Activated naive CD4-positive, alpha-beta T cell treated with anti-CD3 and anti-CD28 coated beads, Interleukin-2, amount 50 U/mL, for 72 hours (primary cell): ENCODE data around the gene ATAD3B. TPM values are rescaled to one million over a fixed set of nuclear protein-coding genes. Genes with fewer than 3 reads are reported as not detected.

Experiments
- ATAC-seq, 2 donors: fragments of 150-1000 bp; cut with Tn5 transposase; 2 replicates each; pipeline ENCODE4 v1.10.0; 2021; ENCODE audit warnings: mild to moderate bottlenecking in 2 of 2, moderate library complexity in 2 of 2
- DNase-seq, 2 donors: peaks; one replicate each; pipeline ENCODE4 v3.0.0; 2021 to 2022; ENCODE audit warnings: low spot score in 2 of 2
- H3K27ac Mint-ChIP-seq, 2 donors: one replicate each; pipeline ENCODE4 v1.8.0; 2022; ENCODE audit warnings: mild to moderate bottlenecking in 2 of 2, mixed read lengths in 2 of 2
- H3K36me3 Mint-ChIP-seq, 2 donors: one replicate each; pipeline ENCODE4 v1.8.0; 2022; ENCODE audit warnings: mixed read lengths in 2 of 2
- H3K9me3 Mint-ChIP-seq, 2 donors: one replicate each; pipeline ENCODE4 v1.8.0; 2022; ENCODE audit warnings: mixed read lengths in 2 of 2
- total RNA-seq, 2 donors: library from RNA; stranded (reverse); gene quantifications; one replicate each; pipeline ENCODE4 v1.2.3, GENCODE V29; 2022

The ATAD3B gene
- total RNA-seq, 2 donors from 2014 or later, result 30.1 to 33.1 TPM

DNA sequence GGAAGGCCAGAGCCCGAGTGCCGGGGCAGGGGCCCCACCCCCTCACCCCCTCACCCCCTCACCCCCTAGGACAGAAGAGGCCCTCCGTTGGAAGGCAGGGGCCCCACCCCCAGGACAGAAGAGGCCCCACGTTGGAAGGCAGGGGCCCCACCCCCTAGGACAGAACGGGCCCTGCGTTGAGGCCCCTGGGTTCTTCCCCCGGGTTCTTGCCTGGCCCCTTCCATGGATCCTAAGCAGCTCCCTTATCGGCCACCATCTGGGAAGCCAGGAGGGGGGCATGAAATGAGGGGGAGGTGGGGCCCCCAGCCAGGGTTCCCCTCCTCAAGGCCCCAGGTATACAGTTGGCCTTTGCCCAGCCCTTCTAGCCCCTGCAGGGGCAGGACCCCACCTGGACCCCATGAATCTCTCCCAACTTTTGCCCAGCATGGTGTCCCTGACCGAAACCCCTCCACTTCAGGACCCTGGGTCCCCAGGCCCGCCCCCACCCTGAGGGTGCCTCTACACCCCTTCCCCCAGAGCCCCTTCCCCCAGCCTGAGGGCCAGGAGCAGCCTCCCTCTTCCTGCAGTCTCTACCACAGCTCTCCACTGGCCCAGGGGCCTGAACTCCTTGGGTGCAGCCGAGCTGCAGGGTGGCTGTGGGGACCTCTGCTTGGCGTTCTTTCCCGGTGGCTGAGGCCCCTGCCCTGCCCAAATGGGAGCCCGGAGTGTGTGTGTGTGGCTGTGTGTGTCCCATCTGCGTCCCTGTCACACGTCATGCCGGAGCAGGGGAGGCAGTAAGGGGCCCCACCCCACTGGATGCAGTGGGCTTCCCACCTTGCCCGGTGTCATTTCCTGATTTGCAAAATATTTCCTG lies 40.3 kb upstream of the ATAD3B start:
- H3K36me3 Mint-ChIP-seq, result no peaks in the 10 kb centered on the region
- H3K9me3 Mint-ChIP-seq, result no peaks in the 10 kb centered on the region
- H3K27ac Mint-ChIP-seq, result no peak overlapping the region
- ATAC-seq, result no peak
- no peak for DNase-seq

GRCh38 chr1:1431845-1432273 lies 39.7 kb upstream of the ATAD3B start:
- ATAC-seq (no peak), DNase-seq (no peak)
- Mint-ChIP-seq H3K36me3 (no peaks in the 10 kb centered on the region), H3K9me3 (no peaks in the 10 kb centered on the region), H3K27ac (no peak overlapping the region)

GRCh38 chr1:1432274-1432950 lies 39.2 kb upstream of the ATAD3B start:
- ATAC-seq, result no peak
- Mint-ChIP-seq H3K9me3 (no peaks in the 10 kb centered on the region), H3K36me3 (no peaks in the 10 kb centered on the region), H3K27ac (no peak overlapping the region)
- no peak for DNase-seq

DNA sequence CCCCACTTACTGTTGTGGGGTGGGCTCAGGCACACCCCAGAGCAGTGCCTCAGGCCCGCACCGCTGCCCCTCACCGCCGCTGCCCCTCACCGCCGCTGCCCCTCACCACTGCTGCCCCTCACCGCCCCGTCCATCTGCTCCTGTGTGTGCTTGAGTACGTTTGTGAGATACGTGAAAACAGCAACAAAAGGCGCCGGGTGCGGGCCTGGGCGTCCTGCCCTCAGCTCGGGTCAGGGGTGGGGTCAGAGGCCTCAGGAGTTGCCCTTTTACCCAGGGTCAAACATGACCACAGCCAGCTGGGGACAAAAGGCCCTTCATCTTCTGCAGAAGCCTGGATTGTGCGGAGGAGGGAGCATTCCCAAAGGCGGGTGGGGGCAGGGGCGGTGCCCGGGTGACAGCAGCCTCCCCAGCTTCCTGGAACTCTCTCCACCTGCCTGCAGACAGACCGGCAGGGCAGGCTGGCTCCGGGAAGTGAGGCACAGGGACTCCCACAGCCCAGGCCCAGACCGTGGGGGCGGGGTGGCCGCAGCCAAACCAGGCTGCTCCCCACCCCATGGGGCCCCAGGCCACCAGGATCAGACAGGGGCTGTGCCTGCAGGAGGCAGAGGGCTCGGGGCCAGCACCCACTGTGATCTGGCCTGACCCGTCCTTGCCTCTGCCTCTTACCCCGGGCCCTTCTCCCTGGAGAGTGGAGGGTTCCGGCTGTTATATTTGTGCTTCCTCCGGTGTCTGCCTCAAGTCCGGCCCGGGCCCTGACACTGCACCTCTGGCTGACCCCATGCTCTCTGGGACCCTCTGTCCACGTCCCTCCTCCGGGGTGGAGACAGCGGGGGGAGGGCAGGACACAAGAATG lies 38.4 kb upstream of the ATAD3B start:
- Mint-ChIP-seq H3K9me3 (no peaks in the 10 kb centered on the region), H3K27ac (no peak overlapping the region), H3K36me3 (no peaks in the 10 kb centered on the region)
- DNase-seq (no peak), ATAC-seq (peak in 1 of 2 donors; percentile 18)

DNA sequence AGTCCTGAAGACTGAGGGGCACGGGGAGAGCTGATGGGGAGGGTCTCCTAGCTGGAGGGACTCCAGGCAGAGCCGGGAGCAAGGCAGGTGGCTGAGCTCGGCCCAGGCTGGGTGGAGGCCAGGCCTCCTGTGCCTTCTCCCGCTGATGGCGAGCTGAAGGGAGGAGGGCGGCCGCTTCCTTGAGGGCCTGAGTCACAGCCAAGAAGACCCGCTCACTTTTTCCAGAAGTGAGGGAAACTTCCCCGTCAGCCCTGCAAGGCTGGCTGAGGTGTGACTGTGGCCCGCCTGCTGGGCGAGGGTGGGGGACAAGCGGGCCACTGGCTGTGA lies 37.8 kb upstream of the ATAD3B start:
- peak; percentile 75 to 89 for ATAC-seq
- no peaks in the 10 kb centered on the region for H3K36me3 Mint-ChIP-seq
- H3K9me3 Mint-ChIP-seq, result no peaks in the 10 kb centered on the region
- no peak overlapping the region for H3K27ac Mint-ChIP-seq
- peak in 1 of 2 donors; percentile 56 for DNase-seq

DNA sequence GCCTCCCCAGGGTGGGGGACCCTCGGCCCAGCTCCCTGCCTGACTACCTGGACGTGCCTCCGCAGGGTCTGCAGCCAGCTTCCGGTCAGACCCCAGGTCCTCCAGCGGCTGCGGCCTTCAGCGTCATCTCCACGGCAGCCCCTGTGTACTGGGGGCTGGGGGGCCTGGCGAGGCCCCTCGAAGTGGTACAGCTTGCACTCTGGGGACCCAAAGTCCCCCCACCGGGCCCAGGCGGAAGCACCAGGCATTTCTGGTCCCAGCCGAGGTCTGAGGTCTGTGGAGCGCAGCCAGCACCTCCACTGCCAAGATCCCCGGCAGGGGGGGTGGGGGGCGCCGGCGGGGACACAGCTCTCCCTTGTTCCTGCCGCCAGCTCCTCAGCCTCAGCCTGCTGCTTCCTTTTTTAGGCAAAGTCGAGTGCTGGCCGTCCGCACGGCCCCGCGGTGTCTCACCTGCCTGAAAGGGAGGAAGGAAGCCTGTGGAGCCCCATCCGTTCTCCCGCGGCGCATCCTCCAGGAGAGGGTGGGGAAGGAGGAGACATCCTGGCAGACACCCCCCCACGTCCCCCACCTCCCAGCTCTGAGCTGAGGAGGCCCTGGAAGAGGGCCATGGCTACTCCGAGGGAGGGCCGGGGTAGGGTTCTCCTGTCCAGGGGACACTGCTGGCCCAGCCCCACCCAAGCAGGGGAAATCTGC lies 37.3 kb upstream of the ATAD3B start:
- DNase-seq (no peak), ATAC-seq (peak; percentile 4 to 8)
- Mint-ChIP-seq H3K36me3 (no peaks in the 10 kb centered on the region), H3K9me3 (no peaks in the 10 kb centered on the region), H3K27ac (no peak overlapping the region)

GRCh38 chr1:1434824-1435105 lies 36.8 kb upstream of the ATAD3B start:
- H3K27ac Mint-ChIP-seq, result no peak overlapping the region
- DNase-seq (no peak), ATAC-seq (no peak)
- no peaks in the 10 kb centered on the region for H3K36me3 Mint-ChIP-seq
- H3K9me3 Mint-ChIP-seq, result no peaks in the 10 kb centered on the region

GRCh38 chr1:1435106-1435903 lies 36.3 kb upstream of the ATAD3B start, which contains the start of gene VWA1:
TSS of gene VWA1 (plus strand) at chr1:1435690. CDS start at chr1:1435749, 59 bp downstream.
- Mint-ChIP-seq H3K36me3 (no peaks in the 10 kb centered on the region), H3K9me3 (no peaks in the 10 kb centered on the region), H3K27ac (no peak within 1 kb of the TSS)
- ATAC-seq (peak; percentile 33 to 80), DNase-seq (peak in 1 of 2 donors; percentile 89)

- ATAC-seq (no peak), DNase-seq (no peak)
- no peaks in the 10 kb centered on the region for H3K36me3 Mint-ChIP-seq
- H3K27ac Mint-ChIP-seq, result no peak overlapping the region
- H3K9me3 Mint-ChIP-seq, result no peaks in the 10 kb centered on the region
Measured at GRCh38 chr1:1435911-1436629, 35.5 kb upstream of the ATAD3B start.

DNA sequence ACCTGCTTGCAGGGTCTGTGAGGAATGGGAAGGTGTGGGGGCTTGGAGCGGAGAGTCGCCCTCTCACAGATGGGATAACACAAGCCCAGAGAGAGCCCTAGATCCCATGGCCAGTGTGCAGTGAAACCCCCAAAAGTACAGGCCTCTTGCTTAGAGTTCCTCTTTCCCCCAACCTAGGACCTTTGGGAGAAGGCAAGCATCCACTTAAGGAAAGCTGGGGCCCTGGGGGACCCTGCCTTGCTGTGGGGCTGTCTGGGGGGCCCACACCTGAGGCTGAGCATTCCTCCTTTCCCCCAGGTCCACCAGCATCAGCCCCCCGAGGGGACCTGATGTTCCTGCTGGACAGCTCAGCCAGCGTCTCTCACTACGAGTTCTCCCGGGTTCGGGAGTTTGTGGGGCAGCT lies 34.9 kb upstream of the ATAD3B start:
- H3K36me3 Mint-ChIP-seq, result no peaks in the 10 kb centered on the region
- ATAC-seq (no peak), DNase-seq (no peak)
- H3K27ac Mint-ChIP-seq, result no peak overlapping the region
- H3K9me3 Mint-ChIP-seq, result no peaks in the 10 kb centered on the region

- DNase-seq (no peak), ATAC-seq (no peak)
- H3K36me3 Mint-ChIP-seq, result no peaks in the 10 kb centered on the region
- no peak overlapping the region for H3K27ac Mint-ChIP-seq
- no peaks in the 10 kb centered on the region for H3K9me3 Mint-ChIP-seq
Measured at GRCh38 chr1:1437033-1437903, 34.3 kb upstream of the ATAD3B start.

DNA sequence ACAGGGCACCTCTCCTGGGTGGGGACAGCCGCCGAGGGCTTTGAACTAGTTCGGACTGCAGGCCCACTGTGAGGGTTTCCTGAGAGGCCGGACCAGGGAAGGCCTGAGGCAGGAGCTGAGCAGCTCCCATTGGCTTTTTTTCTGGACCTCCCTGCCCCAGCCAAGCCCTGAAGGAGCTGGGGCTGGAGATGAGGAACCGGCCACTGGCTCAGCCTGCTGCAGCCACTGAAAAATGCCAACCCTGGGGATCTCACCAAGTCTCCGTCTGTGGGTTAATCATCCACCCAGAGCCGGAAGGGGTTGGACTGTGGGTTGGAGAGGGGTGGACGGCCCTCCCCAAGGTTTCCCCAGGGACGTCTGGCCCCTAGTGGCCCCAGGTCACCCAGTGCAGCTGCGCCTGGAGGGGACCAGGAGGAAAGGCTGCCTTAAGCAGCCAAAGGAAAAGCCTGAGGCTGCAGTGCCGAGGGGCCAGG lies 33.6 kb upstream of the ATAD3B start:
- DNase-seq (no peak), ATAC-seq (no peak)
- H3K36me3 Mint-ChIP-seq, result no peaks in the 10 kb centered on the region
- no peaks in the 10 kb centered on the region for H3K9me3 Mint-ChIP-seq
- no peak overlapping the region for H3K27ac Mint-ChIP-seq

DNA sequence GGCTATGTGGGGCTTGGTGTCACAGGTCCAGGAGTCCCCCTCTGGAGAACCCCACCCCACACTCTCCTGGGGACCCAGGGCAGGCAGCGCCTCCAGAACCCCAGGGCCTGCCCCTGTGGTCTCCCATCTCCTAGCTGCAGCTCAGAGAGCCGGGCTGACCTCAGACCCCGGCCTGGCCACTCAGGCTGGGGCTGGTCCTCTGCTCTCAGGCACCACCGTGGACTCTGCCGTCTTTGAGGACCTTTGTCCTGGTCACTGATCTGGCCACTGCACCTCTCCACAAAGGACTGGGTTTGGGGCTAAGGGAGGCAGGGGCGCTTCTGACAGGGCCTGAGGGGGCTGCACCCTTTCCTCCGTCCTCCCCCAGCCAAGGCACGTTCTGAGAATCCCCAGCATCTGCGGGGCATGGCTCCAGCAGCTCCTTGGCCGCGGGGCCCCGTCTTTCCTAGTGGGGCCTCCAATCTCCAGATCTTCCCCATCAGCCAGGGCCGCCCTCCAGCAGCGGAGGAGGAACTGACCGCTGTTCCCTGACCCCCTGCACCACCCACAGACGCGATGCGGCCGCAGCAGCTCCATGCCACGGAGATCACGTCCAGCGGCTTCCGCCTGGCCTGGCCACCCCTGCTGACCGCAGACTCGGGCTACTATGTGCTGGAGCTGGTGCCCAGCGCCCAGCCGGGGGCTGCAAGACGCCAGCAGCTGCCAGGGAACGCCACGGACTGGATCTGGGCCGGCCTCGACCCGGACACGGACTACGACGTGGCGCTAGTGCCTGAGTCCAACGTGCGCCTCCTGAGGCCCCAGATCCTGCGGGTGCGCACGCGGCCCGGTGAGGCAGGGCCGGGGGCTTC lies 32.8 kb upstream of the ATAD3B start:
- no peaks in the 10 kb centered on the region for H3K9me3 Mint-ChIP-seq
- no peak for ATAC-seq
- no peaks in the 10 kb centered on the region for H3K36me3 Mint-ChIP-seq
- DNase-seq, result no peak
- H3K27ac Mint-ChIP-seq, result no peak overlapping the region
